ELF-1 (cell line): Measurements from ENCODE around the gene PRSS56.

ENCODE experiments used
- DNase-seq: peaks from one replicate; pipeline ENCODE4 v3.0.0-alpha.2; 2016; ENCODE audit warnings: low read depth, low spot score

PRSS56 gene

DNA sequence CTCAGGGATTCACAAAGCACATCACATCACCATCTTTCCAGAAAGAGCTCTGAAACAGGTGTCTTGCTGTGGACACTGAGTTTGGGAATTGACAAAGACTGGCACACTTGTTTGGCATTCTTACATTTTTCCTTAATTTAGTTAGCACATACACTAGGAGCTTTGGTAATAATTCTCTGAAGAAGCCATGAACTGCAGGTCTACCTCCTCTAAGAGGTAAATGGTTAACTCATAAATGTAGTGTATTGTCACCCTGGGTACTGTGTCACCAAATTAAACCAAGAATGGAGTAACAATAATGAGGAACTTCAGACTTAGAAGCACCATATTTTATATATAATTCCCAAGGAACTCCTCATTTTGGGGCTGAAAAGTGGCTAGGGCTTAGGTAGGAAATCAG lies 52.9 kb downstream of the PRSS56 start:
- no peak for DNase-seq

DNA sequence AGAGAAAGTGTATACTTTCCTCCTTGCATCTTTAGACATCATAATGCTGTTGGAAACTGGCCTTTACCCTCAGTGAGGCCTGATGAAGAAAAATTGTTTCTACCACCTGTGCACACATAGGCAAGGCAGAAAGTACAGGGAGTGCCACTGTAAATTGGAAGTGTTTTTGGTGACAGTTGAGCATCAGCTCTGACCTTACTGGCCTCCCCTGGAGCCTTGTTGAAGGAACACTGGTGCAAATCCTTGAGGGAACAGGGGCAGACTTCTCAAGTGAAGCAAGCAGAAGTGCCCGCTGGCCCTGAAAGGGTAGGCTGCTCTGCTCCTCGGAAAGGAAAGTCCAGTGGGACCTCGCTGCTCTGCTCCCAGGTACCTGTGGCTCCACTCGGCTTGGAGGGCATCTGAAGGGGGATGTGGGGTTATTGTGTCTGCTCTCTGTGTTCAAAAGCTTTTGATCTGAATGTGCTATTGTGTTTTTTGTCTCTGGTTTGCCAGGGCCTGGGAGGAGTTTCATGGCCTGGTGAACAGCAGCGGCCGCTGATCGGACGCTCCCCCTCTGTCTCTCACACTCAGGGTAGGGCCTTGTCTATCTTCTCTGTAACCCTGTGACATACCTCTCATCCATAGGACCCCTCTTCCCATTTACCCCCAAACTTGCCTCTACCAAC lies 53.7 kb downstream of the PRSS56 start:
- no peak for DNase-seq

DNA sequence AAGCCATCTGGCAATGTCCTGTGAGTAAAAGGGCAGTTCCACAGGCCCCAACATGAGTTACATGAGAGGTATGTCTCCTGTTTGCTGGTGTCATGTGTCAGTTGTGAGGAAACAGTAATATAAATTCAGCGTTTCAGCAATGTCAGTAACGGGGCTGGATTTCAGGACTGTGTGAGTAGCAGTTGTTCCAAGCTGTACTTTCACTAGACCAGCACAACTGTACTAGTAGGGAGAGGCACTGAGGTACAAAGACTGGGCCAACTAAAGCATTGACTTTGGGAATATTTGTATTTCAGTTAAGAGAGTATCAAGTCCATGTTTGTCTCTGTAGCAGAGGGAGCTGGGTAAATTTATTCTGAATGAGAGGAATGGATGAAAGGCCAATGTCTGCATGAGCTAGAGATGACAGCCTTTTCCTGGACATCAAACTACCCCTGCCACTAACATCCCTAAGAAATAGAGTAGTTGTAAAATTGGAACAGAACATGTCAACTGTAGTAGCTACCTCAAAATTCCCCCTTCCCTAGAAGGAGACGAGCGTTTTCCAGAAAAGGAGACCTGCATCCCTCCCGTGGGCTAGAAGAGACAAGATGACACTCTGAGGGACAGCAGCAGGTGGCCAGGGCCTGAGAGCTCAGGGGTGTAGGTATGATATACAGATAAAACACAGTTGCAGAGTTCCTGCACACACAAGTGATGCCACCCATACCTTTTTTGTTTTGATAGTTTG lies 54.7 kb downstream of the PRSS56 start:
- DNase-seq = no peak
